HCT116 (cell line): ENCODE measurements around the gene PLA2G2D. TPM values are rescaled to one million over a fixed set of nuclear protein-coding genes. Genes with fewer than 3 reads are reported as not detected.

Experiments
- ATAC-seq: fragments of 200-7000 bp; cut with Tn5 transposase; 2 replicates; pipeline ENCODE4 v1.9.1; 2020; ENCODE audit warnings: mild to moderate bottlenecking, moderate library complexity
- BruUV-seq: library from RNA; stranded (reverse); fragments of 400-500 nt; replicated peaks from 2 replicates; lab custom pipeline; 2021; lab: Mats Ljungman, UMichigan
- CTCF ChIA-PET: fragments of 300-600 bp; sonication (Branson Sonifier 250); formaldehyde crosslinking; loops from one replicate; lab custom pipeline; 2021; ENCODE audit warnings: antibody characterized with exemption; lab: Charles Lee
- POLR2A ChIA-PET: fragments of 300-600, 350-600 bp; sonication (Branson Sonifier 250); formaldehyde crosslinking; loops from one replicate; lab custom pipeline; 2021; ENCODE audit warnings: antibody characterized with exemption; lab: Charles Lee
- RAD21 ChIA-PET, 2 experiments: fragments of 300-600 bp; sonication (Branson Sonifier 250); formaldehyde crosslinking; loops; one replicate each; lab custom pipeline; 2023; ENCODE audit warnings: low total read pairs in 2 of 2; ENCODE audit not compliant: uncharacterized antibody in 2 of 2, unreplicated experiment in 2 of 2, low non-redundant PET in 1 of 2; lab: Charles Lee
- DNase-seq: peaks from one replicate; pipeline ENCODE4 v3.0.0-alpha.2; 2010; ENCODE audit warnings: low read depth, low spot score
- H2AFZ ChIP-seq: fragments of 200-600 bp; shearing (Covaris generic), sonication (generic); 2 replicates; pipeline ENCODE4 v1.6.1; 2017; ENCODE audit warnings: low read depth, mixed run types, mixed read lengths, antibody characterized with exemption, low read length; ENCODE audit not compliant: poor library complexity, severe bottlenecking
- H3K27ac ChIP-seq: 2 replicates; pipeline ENCODE4 v1.5.1; 2012; ENCODE audit warnings: low read depth, low read length
- H3K27me3 ChIP-seq: fragments of 200-600 bp; sonication (generic); 2 replicates; pipeline ENCODE4 v1.6.1; 2016; ENCODE audit warnings: mixed run types, low read length, mixed read lengths; ENCODE audit not compliant: insufficient read depth
- H3K36me3 ChIP-seq, 2 experiments: fragments of 200-500 bp in 1 of 2; fragments of 200-600 bp in 1 of 2; sonication (Bioruptor generic) in 1 of 2; sonication (generic) in 1 of 2; 2 replicates each; pipeline versions ENCODE4 v1.5.1 to v1.6.1; 2014 to 2016; ENCODE audit warnings: low read length in 2 of 2, inconsistent platforms in 1 of 2, mixed read lengths in 1 of 2, mixed run types in 1 of 2; ENCODE audit not compliant: insufficient read depth in 2 of 2, control insufficient read depth in 1 of 2
- H3K4me1 ChIP-seq, 2 experiments: fragments of 200-600 bp in 1 of 2; sonication (generic) in 1 of 2; 2 replicates each; pipeline versions ENCODE4 v1.5.1 to v1.6.1; 2012 to 2017; ENCODE audit warnings: low read length in 2 of 2, inconsistent platforms in 1 of 2, mild to moderate bottlenecking in 1 of 2, mixed read lengths in 1 of 2, mixed run types in 1 of 2, moderate library complexity in 1 of 2; ENCODE audit not compliant: insufficient read depth in 2 of 2, control insufficient read depth in 1 of 2
- H3K4me2 ChIP-seq: fragments of 200-600 bp; sonication (generic); 2 replicates; pipeline ENCODE4 v1.6.1; 2017; ENCODE audit warnings: mixed run types, low read length, mixed read lengths
- H3K4me3 ChIP-seq, 2 experiments: fragments of 200-600 bp in 1 of 2; sonication (generic) in 1 of 2; replicated peaks in 1 of 2; 2 replicates each; pipeline ENCODE4 v1.5.1; 2011 to 2016; ENCODE audit warnings: low read length in 2 of 2, control low read depth in 1 of 2, low read depth in 1 of 2, mild to moderate bottlenecking in 1 of 2, mixed read lengths in 1 of 2, mixed run types in 1 of 2
- H3K79me2 ChIP-seq: fragments of 200-600 bp; sonication (generic); 2 replicates; pipeline ENCODE4 v1.6.1; 2017; ENCODE audit warnings: mild to moderate bottlenecking, mixed run types, low read length, moderate library complexity, mixed read lengths; ENCODE audit not compliant: insufficient read depth
- H3K9ac ChIP-seq: fragments of 200-600 bp; sonication (generic); 2 replicates; pipeline ENCODE4 v1.6.1; 2016; ENCODE audit warnings: low read length, mixed read lengths
- H3K9me2 ChIP-seq: fragments of 200-600 bp; sonication (generic), shearing (Covaris generic); 2 replicates; pipeline ENCODE4 v1.6.1; 2017; ENCODE audit warnings: mixed run types, mild to moderate bottlenecking, moderate library complexity; ENCODE audit not compliant: insufficient read depth
- H3K9me3 ChIP-seq, 2 experiments: fragments of 200-500 bp in 1 of 2; fragments of 200-600 bp in 1 of 2; sonication (Bioruptor generic) in 1 of 2; sonication (generic) in 1 of 2; 2 replicates each; pipeline ENCODE4 v1.6.1; 2014 to 2017; ENCODE audit warnings: low read length in 2 of 2, mixed read lengths in 2 of 2, inconsistent platforms in 1 of 2, low read depth in 1 of 2, mild to moderate bottlenecking in 1 of 2, mixed run types in 1 of 2, moderate library complexity in 1 of 2; ENCODE audit not compliant: control insufficient read depth in 1 of 2, insufficient read depth in 1 of 2
- H4K20me1 ChIP-seq: fragments of 200-600 bp; sonication (generic), shearing (Covaris generic); 2 replicates; pipeline ENCODE4 v1.6.1; 2017; ENCODE audit warnings: mixed run types, mild to moderate bottlenecking, moderate library complexity; ENCODE audit not compliant: insufficient read depth
- CBX3 ChIP-seq: IDR thresholded peaks from 2 replicates; pipeline ENCODE4 v1.6.1; 2012; ENCODE audit warnings: low read depth
- CEBPB ChIP-seq: IDR thresholded peaks from 2 replicates; pipeline ENCODE4 v1.6.1; 2012; ENCODE audit warnings: low read depth
- EGR1 ChIP-seq: IDR thresholded peaks from 2 replicates; pipeline ENCODE4 v1.6.1; 2012; ENCODE audit warnings: low read depth
- ELF1 ChIP-seq: IDR thresholded peaks from 2 replicates; pipeline ENCODE4 v1.6.1; 2012; ENCODE audit warnings: low read depth, borderline replicate concordance
- EZH2phosphoT487 ChIP-seq: fragments of 200-600 bp; IDR thresholded peaks from 2 replicates; pipeline ENCODE4 v1.6.1; 2018; ENCODE audit warnings: antibody characterized with exemption, borderline replicate concordance
- SIN3A ChIP-seq: IDR thresholded peaks from 2 replicates; pipeline ENCODE4 v1.6.1; 2012; ENCODE audit warnings: low read depth
- SP1 ChIP-seq: IDR thresholded peaks from 2 replicates; pipeline ENCODE4 v1.6.1; 2012; ENCODE audit warnings: low read depth
- TCF7L2 ChIP-seq: IDR thresholded peaks from 2 replicates; pipeline ENCODE4 v1.7.0; 2011; ENCODE audit warnings: borderline replicate concordance, inconsistent platforms; ENCODE audit not compliant: insufficient read depth, insufficient read length; ENCODE audit errors: extremely low read depth
- YY1 ChIP-seq: IDR thresholded peaks from 2 replicates; pipeline ENCODE4 v1.6.1; 2011; ENCODE audit warnings: low read length, low read depth, moderate library complexity, mild to moderate bottlenecking; ENCODE audit not compliant: insufficient replicate concordance; ENCODE audit errors: extremely low read depth
- ZBTB33 ChIP-seq: IDR thresholded peaks from 2 replicates; pipeline ENCODE4 v1.6.1; 2011; ENCODE audit warnings: mild to moderate bottlenecking, low read length, moderate library complexity; ENCODE audit not compliant: insufficient replicate concordance; ENCODE audit errors: extremely low read depth
- intact Hi-C: fragments of 100-400 bp; cut with micrococcal nuclease; formaldehyde crosslinking; loops from 2 replicates; pipeline ENCODE4 v1.10.0; 2022
- total RNA-seq: library from RNA; stranded (reverse); gene quantifications from one replicate; pipeline ENCODE4 v1.2.1, GENCODE V29; 2021; ENCODE audit not compliant: unreplicated experiment

PLA2G2D gene
- total RNA-seq, 1 experiment from 2014 or later, result not detected

DNA sequence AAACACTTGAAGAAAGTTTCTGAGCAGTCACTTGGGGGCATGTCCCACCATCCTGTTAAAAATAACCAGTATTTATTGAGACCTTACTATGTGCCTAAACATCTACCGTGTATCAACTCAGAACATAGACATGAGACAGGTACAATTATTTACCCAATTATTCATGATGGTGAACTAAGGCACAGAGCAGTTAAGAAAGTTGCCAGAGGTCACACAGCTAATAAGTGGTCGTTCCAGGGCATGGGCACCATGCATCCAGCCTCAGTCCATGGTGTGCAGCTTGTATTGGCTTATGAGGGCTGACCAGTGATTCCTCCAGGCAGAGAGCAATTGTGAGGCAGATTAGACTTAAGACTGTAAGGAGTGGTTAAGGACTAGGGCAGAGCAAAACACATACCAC, 44.0 kb downstream of the PLA2G2D start:
- DNase-seq (no peak), ATAC-seq (no peak)
- no peaks in the 10 kb centered on the region for H3K4me1 ChIP-seq
- CTCF ChIA-PET, result no interaction called here
- no peaks in the 10 kb centered on the region for H4K20me1 ChIP-seq
- TF ChIP-seq TCF7L2 (no peak), EZH2phosphoT487 (no peak), CEBPB (no peak), SP1 (no peak), ELF1 (no peak), CBX3 (no peak), SIN3A (no peak), YY1 (no peak), EGR1 (no peak), ZBTB33 (no peak)
- H2AFZ ChIP-seq, result no peak overlapping the region
- RAD21 ChIA-PET, result no interaction called here
- no peak overlapping the region for H3K27ac ChIP-seq
- H3K4me3 ChIP-seq, result no peak overlapping the region
- no peaks in the 10 kb centered on the region for H3K9me3 ChIP-seq
- no TSS peak for BruUV-seq
- no peak overlapping the region for H3K9ac ChIP-seq
- H3K36me3 ChIP-seq, result no peaks in the 10 kb centered on the region
- intact Hi-C loops, result no loop called here
- H3K9me2 ChIP-seq, result no peaks in the 10 kb centered on the region
- H3K27me3 ChIP-seq, result no peaks in the 10 kb centered on the region
- H3K79me2 ChIP-seq, result no peaks in the 10 kb centered on the region
- POLR2A ChIA-PET, result no interaction called here
- no peak overlapping the region for H3K4me2 ChIP-seq
